ENCODE measurements around the gene TPGS1. TPM values are rescaled to one million over a fixed set of nuclear protein-coding genes. Genes with fewer than 3 reads are reported as not detected.

The TPGS1 gene
- total and polyA plus RNA-seq, 5 donors from 2014 or later, result 18.2 to 44.4 (median 34.5) TPM

DNA sequence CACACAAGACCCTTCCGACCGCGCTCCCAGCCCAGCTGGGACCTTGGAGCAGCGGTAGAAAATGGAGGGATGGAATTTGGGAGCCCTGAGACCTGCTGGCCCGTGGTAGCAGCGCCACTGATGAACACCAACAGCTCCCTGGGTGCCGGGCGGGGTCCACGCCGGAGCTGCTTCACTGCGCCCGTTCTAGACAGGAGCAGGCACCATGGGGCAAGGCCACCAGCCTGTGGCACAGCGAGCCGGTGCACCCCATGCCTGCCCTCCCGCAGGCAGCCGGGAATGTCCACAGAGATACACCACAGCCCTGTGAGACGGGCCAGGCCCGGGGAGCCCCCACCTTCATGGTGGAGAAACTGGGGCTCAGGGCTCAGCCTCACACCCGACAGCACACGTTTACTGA, 36.6 kb upstream of the TPGS1 start:
- Histone ChIP-seq H3K27me3 (ENCODE audit: control insufficient read depth, insufficient read depth, low read length) (no peaks in the 10 kb centered on the region), H3K36me3 (ENCODE audit: control insufficient read depth, insufficient read depth, low read length) (no peaks in the 10 kb centered on the region), H3K27ac (ENCODE audit: insufficient read depth, low read length, poor library complexity, severe bottlenecking) (no peak overlapping the region), H3K4me1 (ENCODE audit: control insufficient read depth, insufficient read depth, low read length, poor library complexity, severe bottlenecking) (no peaks in the 10 kb centered on the region), H3K9me3 (ENCODE audit: control insufficient read depth in 2 of 2, low read length in 2 of 2) (no peaks in the 10 kb centered on the region), H3K4me3 (ENCODE audit: low read depth, low read length) (no peak overlapping the region)
- no peaks in the 10 kb centered on the region for H3K36me3 Mint-ChIP-seq
- no peak overlapping the region for H3K27ac Mint-ChIP-seq
- H3K4me1 Mint-ChIP-seq, result no peaks in the 10 kb centered on the region
- ATAC-seq (ENCODE audit: low read depth in 2 of 2) (no peak), DNase-seq (no peak)
- H3K4me3 Mint-ChIP-seq, result no peak overlapping the region
- H3K27me3 Mint-ChIP-seq, result no peaks in the 10 kb centered on the region
- peaks cover 0 to 1% (median 0%) of the 10 kb centered on the region in 7 donors for H3K9me3 Mint-ChIP-seq

- ATAC-seq (ENCODE audit: low read depth in 2 of 2) (no peak), DNase-seq (no peak)
- Mint-ChIP-seq H3K9me3 (peaks cover 0 to 1% (median 0%) of the 10 kb centered on the region in 7 donors), H3K4me1 (no peaks in the 10 kb centered on the region), H3K4me3 (no peak overlapping the region), H3K36me3 (no peaks in the 10 kb centered on the region), H3K27ac (peak overlapping the region in 1 of 3 donors; percentile 32), H3K27me3 (no peaks in the 10 kb centered on the region)
- no peaks in the 10 kb centered on the region for H3K36me3 ChIP-seq (ENCODE audit: control insufficient read depth, insufficient read depth, low read length)
- no peaks in the 10 kb centered on the region for H3K9me3 ChIP-seq (ENCODE audit: control insufficient read depth in 2 of 2, low read length in 2 of 2)
- no peaks in the 10 kb centered on the region for H3K27me3 ChIP-seq (ENCODE audit: control insufficient read depth, insufficient read depth, low read length)
- no peak overlapping the region for H3K4me3 ChIP-seq (ENCODE audit: low read depth, low read length)
- no peaks in the 10 kb centered on the region for H3K4me1 ChIP-seq (ENCODE audit: control insufficient read depth, insufficient read depth, low read length, poor library complexity, severe bottlenecking)
- no peak overlapping the region for H3K27ac ChIP-seq (ENCODE audit: insufficient read depth, low read length, poor library complexity, severe bottlenecking)
Observed at GRCh38 chr19:472005-472858, 35.1 kb upstream of the TPGS1 start.

GRCh38 chr19:474126-475078, 32.9 kb upstream of the TPGS1 start:
- Mint-ChIP-seq H3K4me3 (no peak overlapping the region), H3K27me3 (no peaks in the 10 kb centered on the region), H3K27ac (no peak overlapping the region), H3K36me3 (no peaks in the 10 kb centered on the region), H3K4me1 (no peaks in the 10 kb centered on the region), H3K9me3 (peaks cover 0 to 1% (median 0%) of the 10 kb centered on the region in 7 donors)
- H3K4me3 ChIP-seq (ENCODE audit: low read depth, low read length), result no peak overlapping the region
- H3K4me1 ChIP-seq (ENCODE audit: control insufficient read depth, insufficient read depth, low read length, poor library complexity, severe bottlenecking), result no peaks in the 10 kb centered on the region
- H3K36me3 ChIP-seq (ENCODE audit: control insufficient read depth, insufficient read depth, low read length), result no peaks in the 10 kb centered on the region
- no peak overlapping the region for H3K27ac ChIP-seq (ENCODE audit: insufficient read depth, low read length, poor library complexity, severe bottlenecking)
- ATAC-seq (ENCODE audit: low read depth in 2 of 2) (no peak), DNase-seq (no peak)
- no peaks in the 10 kb centered on the region for H3K27me3 ChIP-seq (ENCODE audit: control insufficient read depth, insufficient read depth, low read length)
- no peaks in the 10 kb centered on the region for H3K9me3 ChIP-seq (ENCODE audit: control insufficient read depth in 2 of 2, low read length in 2 of 2)

GRCh38 chr19:475360-475759, 31.9 kb upstream of the TPGS1 start:
- peaks cover 0 to 6% (median 3%) of the 10 kb centered on the region in 4 donors for H3K4me1 Mint-ChIP-seq
- Histone ChIP-seq H3K4me1 (ENCODE audit: control insufficient read depth, insufficient read depth, low read length, poor library complexity, severe bottlenecking) (no peaks in the 10 kb centered on the region), H3K4me3 (ENCODE audit: low read depth, low read length) (no peak overlapping the region), H3K27me3 (ENCODE audit: control insufficient read depth, insufficient read depth, low read length) (no peaks in the 10 kb centered on the region), H3K27ac (ENCODE audit: insufficient read depth, low read length, poor library complexity, severe bottlenecking) (no peak overlapping the region), H3K36me3 (ENCODE audit: control insufficient read depth, insufficient read depth, low read length) (no peaks in the 10 kb centered on the region), H3K9me3 (ENCODE audit: control insufficient read depth in 2 of 2, low read length in 2 of 2) (no peaks in the 10 kb centered on the region)
- H3K27me3 Mint-ChIP-seq, result peaks cover 5% of the 10 kb centered on the region
- no peaks in the 10 kb centered on the region for H3K36me3 Mint-ChIP-seq
- H3K27ac Mint-ChIP-seq, result no peak overlapping the region
- H3K9me3 Mint-ChIP-seq, result peaks cover 0 to 4% (median under 1%) of the 10 kb centered on the region in 7 donors
- DNase-seq (no peak), ATAC-seq (ENCODE audit: low read depth in 2 of 2) (no peak)
- no peak overlapping the region for H3K4me3 Mint-ChIP-seq

DNA sequence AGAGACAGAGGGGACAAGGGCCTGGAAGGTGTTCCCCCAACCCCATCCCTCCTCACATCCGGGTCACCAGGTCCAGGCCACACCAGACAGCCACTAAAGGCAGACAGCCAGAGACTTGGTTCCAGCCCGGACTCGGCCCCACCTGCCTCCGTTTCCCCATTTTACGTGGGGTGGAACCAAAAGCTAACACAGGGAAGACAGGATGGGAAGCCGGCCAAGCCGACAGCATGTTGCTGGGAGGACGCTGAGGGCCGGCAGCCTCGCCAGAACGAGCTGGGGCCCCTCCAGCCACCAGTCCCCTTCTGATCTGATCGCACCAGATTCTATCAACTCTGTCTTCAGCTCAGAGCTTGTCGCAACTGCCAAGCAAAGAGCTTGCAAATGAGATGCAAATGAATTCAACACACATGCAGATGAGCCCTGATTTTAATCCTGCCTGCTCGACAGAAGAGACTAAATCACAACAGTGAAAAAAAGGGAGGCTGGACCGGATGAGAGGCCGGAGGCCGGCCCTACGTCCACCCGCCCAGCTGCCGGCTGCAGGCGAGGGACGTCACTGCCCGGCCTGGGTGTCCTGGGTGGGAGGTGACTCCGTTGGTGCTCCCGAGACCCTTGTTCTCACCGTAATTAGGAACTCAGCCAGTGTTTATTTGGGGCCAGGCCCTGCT, 28.9 kb upstream of the TPGS1 start:
- H3K27me3 Mint-ChIP-seq, result peaks cover 5% of the 10 kb centered on the region
- ATAC-seq (ENCODE audit: low read depth in 2 of 2) (no peak), DNase-seq (no peak)
- H3K36me3 Mint-ChIP-seq, result no peaks in the 10 kb centered on the region
- H3K4me1 Mint-ChIP-seq, result peaks cover 0 to 9% (median 4%) of the 10 kb centered on the region in 4 donors
- H3K9me3 ChIP-seq (ENCODE audit: control insufficient read depth in 2 of 2, low read length in 2 of 2), result peaks cover 0 to 2% of the 10 kb centered on the region in 2 experiments
- H3K4me3 ChIP-seq (ENCODE audit: low read depth, low read length), result no peak overlapping the region
- no peak overlapping the region for H3K4me3 Mint-ChIP-seq
- H3K27ac Mint-ChIP-seq, result peak overlapping the region in 1 of 3 donors; percentile 38
- H3K36me3 ChIP-seq (ENCODE audit: control insufficient read depth, insufficient read depth, low read length), result no peaks in the 10 kb centered on the region
- H3K4me1 ChIP-seq (ENCODE audit: control insufficient read depth, insufficient read depth, low read length, poor library complexity, severe bottlenecking), result no peaks in the 10 kb centered on the region
- H3K27me3 ChIP-seq (ENCODE audit: control insufficient read depth, insufficient read depth, low read length), result no peaks in the 10 kb centered on the region
- peaks cover 0 to 14% (median 2%) of the 10 kb centered on the region in 7 donors for H3K9me3 Mint-ChIP-seq
- no peak overlapping the region for H3K27ac ChIP-seq (ENCODE audit: insufficient read depth, low read length, poor library complexity, severe bottlenecking)

DNA sequence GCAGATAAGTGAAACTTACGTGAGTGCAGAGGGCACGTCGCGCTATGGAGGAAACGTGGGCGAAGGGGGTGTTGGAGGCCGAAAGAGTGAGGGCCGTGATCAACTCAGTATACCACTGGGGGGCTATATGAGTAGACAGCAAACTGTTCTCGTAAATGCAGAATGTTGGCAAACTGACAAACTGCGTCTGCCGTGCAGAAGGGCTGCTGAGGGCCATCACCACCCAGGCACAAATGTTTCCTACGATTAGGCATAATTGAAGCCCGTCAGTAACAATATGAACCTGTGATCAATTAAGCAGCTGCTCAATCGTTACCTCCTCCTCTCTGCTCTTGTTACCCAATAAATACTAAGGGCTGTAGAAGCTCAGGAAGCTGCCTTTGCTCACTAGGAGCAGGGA, 28.3 kb upstream of the TPGS1 start:
- H3K27me3 Mint-ChIP-seq, result peaks cover 5% of the 10 kb centered on the region

More for the DNA sequence above, 28.3 kb upstream of the TPGS1 start:
- peaks cover 0 to 2% of the 10 kb centered on the region in 2 experiments for H3K9me3 ChIP-seq (ENCODE audit: control insufficient read depth in 2 of 2, low read length in 2 of 2)
- peaks cover 0 to 15% (median 2%) of the 10 kb centered on the region in 7 donors for H3K9me3 Mint-ChIP-seq
- H3K4me3 ChIP-seq (ENCODE audit: low read depth, low read length), result no peak overlapping the region
- DNase-seq (no peak), ATAC-seq (ENCODE audit: low read depth in 2 of 2) (no peak)
- H3K27ac ChIP-seq (ENCODE audit: insufficient read depth, low read length, poor library complexity, severe bottlenecking), result no peak overlapping the region
- H3K36me3 Mint-ChIP-seq, result no peaks in the 10 kb centered on the region
- H3K27me3 ChIP-seq (ENCODE audit: control insufficient read depth, insufficient read depth, low read length), result no peaks in the 10 kb centered on the region
- H3K4me3 Mint-ChIP-seq, result no peak overlapping the region
- H3K36me3 ChIP-seq (ENCODE audit: control insufficient read depth, insufficient read depth, low read length), result no peaks in the 10 kb centered on the region
- H3K4me1 ChIP-seq (ENCODE audit: control insufficient read depth, insufficient read depth, low read length, poor library complexity, severe bottlenecking), result no peaks in the 10 kb centered on the region
- peaks cover 0 to 9% (median 4%) of the 10 kb centered on the region in 4 donors for H3K4me1 Mint-ChIP-seq
- H3K27ac Mint-ChIP-seq, result no peak overlapping the region

All from CD4-positive, CD25-positive, alpha-beta regulatory T cell (primary cell).